Measurements from ENCODE around the gene RERGL.
"Not testable (repeated sequence)": the region's sequence is repeated elsewhere in the genome, so short reads cannot be mapped to it uniquely, and the experiment has no call there.

Gene RERGL

DNA sequence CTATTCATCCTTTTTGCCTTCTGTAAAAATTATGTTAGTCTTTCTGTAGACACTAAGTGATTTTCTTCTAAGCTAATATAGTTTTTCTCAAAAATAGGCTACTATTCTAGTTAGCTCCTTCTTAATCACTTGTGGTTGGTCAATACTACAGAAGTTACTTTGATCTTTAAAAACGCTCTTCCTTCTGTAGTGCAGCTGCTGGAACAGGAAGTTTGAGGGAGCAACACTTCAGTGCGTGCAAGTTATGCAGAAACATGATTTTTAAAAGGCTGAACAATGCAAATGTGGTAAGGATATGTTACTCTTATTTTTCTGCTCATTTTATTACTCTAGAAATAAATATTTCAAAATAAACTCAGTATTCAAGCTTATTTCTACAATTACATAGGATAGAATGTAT lies 11.1 kb upstream of the RERGL start:
- H3K36me3 ChIP-seq (ENCODE audit: insufficient read depth, low read length) = no peaks in the 10 kb centered on the region
- DNase-seq (ENCODE audit: low read depth, low spot score) = no peak
- no peak overlapping the region for H3K9ac ChIP-seq (ENCODE audit: insufficient read length)
- TF ChIP-seq FOXP2 (optimal IDR thresholded peaks at IDR 0.05; ENCODE audit: control extremely low read depth, extremely low read length, insufficient read depth) (no peak), POLR2AphosphoS5 (IDR thresholded peaks at IDR 0.05; ENCODE audit: borderline replicate concordance, low read depth, low read length) (no peak), EZH2 (IDR thresholded peaks at IDR 0.05) (no peak)
- H3K4me3 ChIP-seq = no peak overlapping the region
- H3K27ac ChIP-seq = no peak overlapping the region
- H3K9me3 ChIP-seq (ENCODE audit: low read depth, low read length) = no peaks in the 10 kb centered on the region; the same call in 1 of the 2 replicates

DNA sequence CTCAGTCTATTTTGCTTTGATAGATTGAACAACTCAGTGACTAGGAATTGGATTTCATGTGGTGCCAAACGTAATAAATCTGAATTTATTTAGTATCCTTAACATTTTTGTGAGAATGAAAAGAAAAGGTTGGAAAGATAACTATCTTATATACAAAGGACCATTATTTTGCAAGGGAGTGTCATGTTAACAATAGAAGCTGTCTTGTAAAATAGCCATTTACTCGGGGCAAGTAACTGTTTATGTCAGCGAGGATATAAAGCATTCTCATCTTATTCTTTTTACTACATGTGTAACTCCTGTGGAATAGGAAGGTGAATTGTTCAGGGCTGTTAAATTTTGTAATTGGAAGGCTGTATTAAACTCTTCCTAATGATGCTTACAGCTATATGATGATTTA lies 5.9 kb downstream of the RERGL start:
- Histone ChIP-seq H3K9ac (ENCODE audit: insufficient read length) (no peak overlapping the region), H3K4me3 (no peak overlapping the region), H3K9me3 (ENCODE audit: low read depth, low read length) (no peaks in the 10 kb centered on the region), H3K27ac (no peak overlapping the region), H3K36me3 (ENCODE audit: insufficient read depth, low read length) (no peaks in the 10 kb centered on the region)
- TF ChIP-seq POLR2AphosphoS5 (IDR thresholded peaks at IDR 0.05; ENCODE audit: borderline replicate concordance, low read depth, low read length) (no peak), FOXP2 (optimal IDR thresholded peaks at IDR 0.05; ENCODE audit: control extremely low read depth, extremely low read length, insufficient read depth) (no peak), EZH2 (IDR thresholded peaks at IDR 0.05) (no peak)
- no peak for DNase-seq (ENCODE audit: low read depth, low spot score)

DNA sequence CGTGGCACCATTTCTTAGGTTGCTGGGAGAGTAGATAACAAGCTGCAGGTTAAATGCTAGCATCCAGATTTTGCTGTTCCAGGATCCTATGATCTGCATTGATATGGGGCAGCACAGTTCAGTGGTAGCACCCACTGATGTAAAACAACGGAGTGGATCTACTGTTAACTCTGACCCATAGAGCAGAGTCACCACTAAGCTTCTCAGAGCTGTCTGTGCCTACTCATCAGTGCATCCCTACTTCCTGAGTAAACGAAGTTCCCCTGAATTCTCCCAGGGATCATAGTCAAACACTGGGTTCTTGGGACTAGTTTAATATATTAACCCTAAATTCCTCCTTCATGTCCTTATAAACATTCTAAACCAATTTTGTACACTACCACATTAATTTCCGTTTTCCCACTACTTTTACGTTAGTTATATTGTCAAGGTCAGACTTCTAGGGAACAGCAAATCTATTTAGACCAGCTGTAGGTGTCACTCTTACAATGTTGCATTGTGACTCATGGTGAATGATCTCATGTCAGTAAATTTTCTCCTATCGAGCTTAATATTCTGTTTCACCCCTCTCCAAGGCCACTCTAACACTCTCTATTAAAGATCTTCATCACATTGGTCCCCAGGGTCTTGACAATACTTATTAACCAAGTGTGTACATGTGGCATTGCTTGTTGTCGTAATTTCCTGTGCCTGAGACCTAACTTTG lies 10.3 kb downstream of the RERGL start:
- Histone ChIP-seq H3K27ac (no peak overlapping the region), H3K9ac (ENCODE audit: insufficient read length) (no peak overlapping the region), H3K9me3 (ENCODE audit: low read depth, low read length) (no peaks in the 10 kb centered on the region), H3K36me3 (ENCODE audit: insufficient read depth, low read length) (no peaks in the 10 kb centered on the region), H3K4me3 (no peak overlapping the region)
- DNase-seq (ENCODE audit: low read depth, low spot score) = no peak
- TF ChIP-seq EZH2 (IDR thresholded peaks at IDR 0.05) (no peak), FOXP2 (optimal IDR thresholded peaks at IDR 0.05; ENCODE audit: control extremely low read depth, extremely low read length, insufficient read depth) (no peak), POLR2AphosphoS5 (IDR thresholded peaks at IDR 0.05; ENCODE audit: borderline replicate concordance, low read depth, low read length) (no peak)

DNA sequence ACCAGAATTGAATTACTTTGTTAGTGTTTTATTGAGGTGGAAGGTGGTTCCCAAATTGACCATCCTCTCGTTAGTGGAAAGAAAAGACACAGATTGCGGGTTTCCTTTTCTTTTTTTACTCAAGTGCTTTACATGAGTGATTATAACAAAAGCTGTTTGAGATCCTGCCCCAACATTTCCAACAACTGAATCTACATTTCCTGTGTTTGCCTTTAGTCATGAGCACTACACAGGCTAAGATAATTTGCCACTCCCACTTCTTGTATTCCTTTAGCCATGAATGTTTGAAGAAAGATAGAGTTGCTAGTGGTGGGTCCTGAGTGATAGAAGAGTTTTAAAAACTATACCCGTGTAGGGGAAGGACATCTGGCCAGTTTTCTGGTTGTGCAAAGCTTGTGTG lies 16.0 kb downstream of the RERGL start:
- H3K4me3 ChIP-seq = no peak overlapping the region
- DNase-seq (ENCODE audit: low read depth, low spot score) = no peak
- no peak for TF ChIP-seq FOXP2 (optimal IDR thresholded peaks at IDR 0.05; ENCODE audit: control extremely low read depth, extremely low read length, insufficient read depth)
- TF ChIP-seq EZH2 (IDR thresholded peaks at IDR 0.05) = no peak
- no peak for TF ChIP-seq POLR2AphosphoS5 (IDR thresholded peaks at IDR 0.05; ENCODE audit: borderline replicate concordance, low read depth, low read length)

DNA sequence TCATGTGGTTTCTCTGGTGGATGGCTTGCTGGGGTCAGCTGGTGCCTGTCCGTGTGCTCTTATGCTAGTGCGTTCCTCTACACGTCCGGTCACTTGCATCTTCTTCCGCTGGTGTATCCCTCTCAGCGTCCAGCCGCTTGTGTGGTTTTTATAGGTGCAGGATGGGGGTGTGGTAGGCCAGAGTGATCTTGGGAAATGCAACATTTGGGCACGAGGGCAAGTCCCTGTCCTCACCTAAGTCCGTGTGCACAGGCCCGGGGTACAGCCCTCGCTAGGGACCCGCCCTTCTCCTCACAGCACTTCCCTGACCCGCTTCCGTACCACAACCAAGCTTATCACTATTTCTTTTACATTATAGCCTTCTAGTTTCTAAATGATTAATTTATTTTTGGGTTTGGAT lies 17.3 kb downstream of the RERGL start:
- no peak overlapping the region for H3K27ac ChIP-seq
- H3K36me3 ChIP-seq (ENCODE audit: insufficient read depth, low read length) = no peaks in the 10 kb centered on the region
- no peak for TF ChIP-seq EZH2 (IDR thresholded peaks at IDR 0.05)
- TF ChIP-seq POLR2AphosphoS5 (IDR thresholded peaks at IDR 0.05; ENCODE audit: borderline replicate concordance, low read depth, low read length) = no peak
- DNase-seq (ENCODE audit: low read depth, low spot score) = no peak
- no peak overlapping the region for H3K4me3 ChIP-seq
- H3K9ac ChIP-seq (ENCODE audit: insufficient read length) = no peak overlapping the region
- no peaks in the 10 kb centered on the region for H3K9me3 ChIP-seq (ENCODE audit: low read depth, low read length)

More for the DNA sequence above, 16.0 kb downstream of the RERGL start:
- Histone ChIP-seq H3K9ac (ENCODE audit: insufficient read length) (no peak overlapping the region), H3K27ac (no peak overlapping the region), H3K36me3 (ENCODE audit: insufficient read depth, low read length) (no peaks in the 10 kb centered on the region), H3K9me3 (ENCODE audit: low read depth, low read length) (no peaks in the 10 kb centered on the region)

DNA sequence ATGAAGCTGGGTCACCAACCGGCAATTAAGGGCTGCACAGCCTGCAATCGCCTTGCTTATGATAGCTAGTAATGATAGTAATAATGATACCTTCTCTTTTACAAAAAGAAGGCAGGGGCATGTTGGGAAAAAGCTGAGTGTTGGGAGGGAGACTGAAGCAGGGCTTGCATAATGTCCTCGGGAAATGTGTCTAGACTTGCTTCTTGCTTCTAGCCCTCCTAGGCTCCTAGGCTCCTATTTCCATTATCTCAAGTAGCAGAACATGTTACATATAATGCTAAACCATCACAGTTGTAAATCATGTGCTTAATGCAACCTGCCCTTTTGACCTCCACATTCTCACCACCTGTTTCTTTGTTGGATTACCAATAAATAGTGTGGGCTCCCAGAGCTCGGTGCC lies 18.7 kb downstream of the RERGL start:
- TF ChIP-seq FOXP2 (optimal IDR thresholded peaks at IDR 0.05; ENCODE audit: control extremely low read depth, extremely low read length, insufficient read depth) (no peak), POLR2AphosphoS5 (IDR thresholded peaks at IDR 0.05; ENCODE audit: borderline replicate concordance, low read depth, low read length) (no peak), EZH2 (IDR thresholded peaks at IDR 0.05) (no peak)
- no peak overlapping the region for H3K4me3 ChIP-seq
- no peak overlapping the region for H3K27ac ChIP-seq
- no peak for DNase-seq (ENCODE audit: low read depth, low spot score)
- no peaks in the 10 kb centered on the region for H3K36me3 ChIP-seq (ENCODE audit: insufficient read depth, low read length)
- no peaks in the 10 kb centered on the region for H3K9me3 ChIP-seq (ENCODE audit: low read depth, low read length)
- H3K9ac ChIP-seq (ENCODE audit: insufficient read length) = no peak overlapping the region

DNA sequence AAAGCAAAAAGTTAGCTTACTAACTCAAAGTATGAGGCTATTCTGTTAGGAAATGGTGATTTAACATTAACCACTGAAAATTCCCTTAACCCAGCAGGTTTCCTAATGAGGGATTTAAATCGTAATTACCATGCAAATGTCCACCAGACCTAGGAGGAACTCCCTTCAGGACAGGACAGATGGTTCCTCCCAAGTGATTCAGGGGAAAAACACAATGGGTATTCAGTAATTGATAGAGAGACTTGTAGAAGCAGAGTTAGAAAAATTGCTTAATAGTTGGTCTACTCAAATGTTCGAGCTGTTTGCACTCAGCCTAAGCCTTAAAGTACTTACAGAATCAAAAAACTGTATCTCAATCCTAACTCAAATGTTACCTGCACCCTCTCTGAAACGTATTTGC lies 21.6 kb downstream of the RERGL start:
- Histone ChIP-seq H3K27ac (no peak overlapping the region), H3K9ac (ENCODE audit: insufficient read length) (no peak overlapping the region), H3K4me3 (no peak overlapping the region), H3K36me3 (ENCODE audit: insufficient read depth, low read length) (no peaks in the 10 kb centered on the region), H3K9me3 (ENCODE audit: low read depth, low read length) (no peaks in the 10 kb centered on the region)
- TF ChIP-seq FOXP2 (optimal IDR thresholded peaks at IDR 0.05; ENCODE audit: control extremely low read depth, extremely low read length, insufficient read depth) = no peak
- no peak for TF ChIP-seq POLR2AphosphoS5 (IDR thresholded peaks at IDR 0.05; ENCODE audit: borderline replicate concordance, low read depth, low read length)
- TF ChIP-seq EZH2 (IDR thresholded peaks at IDR 0.05) = no peak
- DNase-seq (ENCODE audit: low read depth, low spot score) = no peak

DNA sequence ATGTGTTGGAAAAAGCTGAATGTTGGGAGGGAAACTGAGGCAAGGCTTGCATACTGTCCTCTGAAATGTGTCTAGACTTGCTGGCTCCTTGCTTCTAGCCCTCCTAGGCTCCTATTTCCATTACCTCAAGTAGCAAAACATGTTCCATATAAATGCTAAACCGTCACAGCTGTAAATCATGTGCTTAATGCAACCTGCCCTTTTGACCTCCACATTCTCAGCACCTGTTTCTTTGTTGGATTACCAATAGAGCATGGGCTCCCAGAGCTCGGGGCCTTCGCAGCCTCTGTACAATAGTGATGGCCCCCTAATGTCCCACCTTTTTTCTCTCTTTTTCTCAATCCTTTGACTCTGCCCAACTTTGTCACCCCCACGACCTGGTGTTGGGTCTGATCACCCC lies 23.3 kb downstream of the RERGL start:
- Histone ChIP-seq H3K9ac (ENCODE audit: insufficient read length) (no peak overlapping the region), H3K36me3 (ENCODE audit: insufficient read depth, low read length) (no peaks in the 10 kb centered on the region), H3K4me3 (no peak overlapping the region), H3K27ac (no peak overlapping the region), H3K9me3 (ENCODE audit: low read depth, low read length) (no peaks in the 10 kb centered on the region)
- no peak for DNase-seq (ENCODE audit: low read depth, low spot score)
- TF ChIP-seq POLR2AphosphoS5 (IDR thresholded peaks at IDR 0.05; ENCODE audit: borderline replicate concordance, low read depth, low read length) = no peak
- no peak for TF ChIP-seq EZH2 (IDR thresholded peaks at IDR 0.05)
- TF ChIP-seq FOXP2 (optimal IDR thresholded peaks at IDR 0.05; ENCODE audit: control extremely low read depth, extremely low read length, insufficient read depth) = no peak

DNA sequence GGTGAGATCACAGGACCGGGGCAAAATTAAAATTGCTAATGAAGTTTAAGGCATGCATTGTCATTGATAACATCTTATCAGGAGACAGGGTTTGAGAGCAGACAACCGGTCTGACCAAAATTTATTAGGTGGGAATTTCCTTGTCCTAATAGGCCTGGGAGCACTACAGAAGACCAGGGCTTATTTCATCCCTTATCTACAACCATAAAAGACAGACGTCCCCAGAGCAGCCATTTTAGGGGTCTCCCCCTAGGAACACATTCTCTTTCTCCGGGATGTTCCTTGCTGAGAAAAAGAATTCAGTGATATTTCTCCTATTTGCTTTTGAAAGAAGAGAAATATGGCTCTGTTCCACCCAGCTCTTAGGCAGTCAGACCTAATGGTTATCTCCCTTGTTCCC lies 27.1 kb downstream of the RERGL start:
- H3K4me3 ChIP-seq; H3K9ac ChIP-seq (ENCODE audit: insufficient read length); H3K36me3 ChIP-seq (ENCODE audit: insufficient read depth, low read length); DNase-seq (ENCODE audit: low read depth, low spot score); H3K27ac ChIP-seq; H3K9me3 ChIP-seq (ENCODE audit: low read depth, low read length): not testable (repeated sequence)
